Measurements from ENCODE around the gene ATG4D.
A peak's percentile ranks its signal among the peaks of the same experiment; 100 is the strongest.

Gene ATG4D

DNA sequence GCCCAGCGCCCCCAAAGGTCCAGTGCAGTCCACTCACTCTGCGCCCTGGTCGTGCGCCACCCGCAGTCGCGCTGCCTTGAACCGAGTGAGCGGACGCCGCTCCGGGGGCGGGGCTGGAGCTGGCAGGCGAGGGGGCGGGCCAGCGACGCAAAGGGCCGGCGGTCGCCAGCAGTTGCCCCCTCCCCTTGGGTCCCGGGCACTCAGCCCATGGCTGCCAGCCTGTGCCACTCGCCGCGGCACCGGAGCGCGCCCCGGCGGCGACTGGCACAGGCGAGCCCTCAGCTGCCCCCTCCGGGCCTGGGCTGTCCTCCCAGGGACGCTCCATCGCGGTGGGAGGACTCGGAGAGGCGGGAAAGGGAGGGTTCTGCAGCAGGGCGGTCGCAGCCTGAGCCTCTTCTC is 26.3 kb upstream of the ATG4D start, which contains the start of gene S1PR5 (continued):
- TF ChIP-seq ZNF629 (tag by site-specific recombination; IDR thresholded peaks at IDR 0.05), result no peak
- TF ChIP-seq ZNF138 (tag by site-specific recombination; IDR thresholded peaks at IDR 0.05; ENCODE audit: borderline replicate concordance), result no peak
- TF ChIP-seq, protein P1, sequence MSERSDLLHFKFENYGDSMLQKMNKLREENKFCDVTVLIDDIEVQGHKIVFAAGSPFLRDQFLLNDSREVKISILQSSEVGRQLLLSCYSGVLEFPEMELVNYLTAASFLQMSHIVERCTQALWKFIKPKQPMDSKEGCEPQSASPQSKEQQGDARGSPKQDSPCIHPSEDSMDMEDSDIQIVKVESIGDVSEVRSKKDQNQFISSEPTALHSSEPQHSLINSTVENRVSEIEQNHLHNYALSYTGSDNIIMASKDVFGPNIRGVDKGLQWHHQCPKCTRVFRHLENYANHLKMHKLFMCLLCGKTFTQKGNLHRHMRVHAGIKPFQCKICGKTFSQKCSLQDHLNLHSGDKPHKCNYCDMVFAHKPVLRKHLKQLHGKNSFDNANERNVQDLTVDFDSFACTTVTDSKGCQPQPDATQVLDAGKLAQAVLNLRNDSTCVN (tag by site-specific recombination; optimal IDR thresholded peaks at IDR 0.05), result peak; percentile 62

GRCh38 chr19:10517760-10518443 is 25.8 kb upstream of the ATG4D start:
- ChIA-PET CTCF (interaction anchor here (0.6 to 2.2 kb wide), 7 partner anchors 8 to 1020 kb away, joined by 3 to 6 read pairs (median 3); no protein-coding TSS in a partner anchor), POLR2A (interaction anchor here (0.7 to 0.8 kb wide), 2 partner anchors 44 to 56 kb away, joined by 5 to 7 read pairs; no protein-coding TSS in a partner anchor)
- 0 out of 2 replicates have a peak, but pooled peaks have one; percentile 43 for TF ChIP-seq ZNF423 (tag by site-specific recombination; IDR thresholded peaks at IDR 0.05)
- TF ChIP-seq ZNF623 (tag by site-specific recombination; IDR thresholded peaks at IDR 0.05), result no peak
- no peak for TF ChIP-seq ZNF114 (tag by site-specific recombination; IDR thresholded peaks at IDR 0.05)
- TF ChIP-seq ZNF394 (tag by site-specific recombination; IDR thresholded peaks at IDR 0.05; ENCODE audit: borderline replicate concordance), result peak; percentile 40; the same call in 1 of the 2 replicates
- no peak for TF ChIP-seq ZNF785 (tag by site-specific recombination; IDR thresholded peaks at IDR 0.05)
- peak; percentile 69; the same call in 1 of the 2 replicates for TF ChIP-seq ZBTB20 (tag by site-specific recombination; IDR thresholded peaks at IDR 0.05)
- TF ChIP-seq ZNF549 (tag by site-specific recombination; IDR thresholded peaks at IDR 0.05), result no peak
- no peak for TF ChIP-seq ATF2 (tag by site-specific recombination; IDR thresholded peaks at IDR 0.05; ENCODE audit: low read depth)
- TF ChIP-seq ZNF274 (IDR thresholded peaks at IDR 0.05; ENCODE audit: low read length), result no peak
- no peak for TF ChIP-seq ZNF274 (tag by site-specific recombination; IDR thresholded peaks at IDR 0.05; ENCODE audit: borderline replicate concordance)
- TF ChIP-seq ZIC2 (tag by site-specific recombination; IDR thresholded peaks at IDR 0.05), result peak; percentile 81
- TF ChIP-seq SP3 (tag by site-specific recombination; IDR thresholded peaks at IDR 0.05), result peak; percentile 90
- TF ChIP-seq BCL11B (tag by site-specific recombination; IDR thresholded peaks at IDR 0.05; ENCODE audit: low read depth), result no peak
- peak; percentile 32; the same call in 1 of the 2 replicates for TF ChIP-seq OSR2 (tag by site-specific recombination; IDR thresholded peaks at IDR 0.05)
- TF ChIP-seq ZNF596 (tag by site-specific recombination; IDR thresholded peaks at IDR 0.05), result no peak
- TF ChIP-seq YY2 (tag by site-specific recombination; IDR thresholded peaks at IDR 0.05), result no peak
- no peak for TF ChIP-seq ZNF548 (tag by site-specific recombination; IDR thresholded peaks at IDR 0.05)
- TF ChIP-seq ZNF121 (tag by site-specific recombination; IDR thresholded peaks at IDR 0.05), result no peak
- TF ChIP-seq PRDM10 (tag by site-specific recombination; IDR thresholded peaks at IDR 0.05), result peak; percentile 78
- peak; percentile 69 for TF ChIP-seq IKZF3 (tag by site-specific recombination; IDR thresholded peaks at IDR 0.05)
- TF ChIP-seq ZNF585B (tag by site-specific recombination; IDR thresholded peaks at IDR 0.05), result no peak
- TF ChIP-seq ZNF664 (tag by site-specific recombination; IDR thresholded peaks at IDR 0.05), result no peak
- no peak for TF ChIP-seq ZNF843 (tag by site-specific recombination; IDR thresholded peaks at IDR 0.05)
- TF ChIP-seq ZNF571 (tag by site-specific recombination; IDR thresholded peaks at IDR 0.05), result no peak
- TF ChIP-seq ZNF174 (tag by site-specific recombination; IDR thresholded peaks at IDR 0.05), result no peak
- TF ChIP-seq ZNF837 (tag by site-specific recombination; IDR thresholded peaks at IDR 0.05), result no peak
- no peak for TF ChIP-seq ZNF19 (tag by site-specific recombination; IDR thresholded peaks at IDR 0.05; ENCODE audit: low read depth)
- peak; percentile 94 for TF ChIP-seq GLIS1 (tag by site-specific recombination; IDR thresholded peaks at IDR 0.05)
- no peak for TF ChIP-seq ZNF792 (tag by site-specific recombination; IDR thresholded peaks at IDR 0.05)

More at GRCh38 chr19:10517760-10518443, 25.8 kb upstream of the ATG4D start:
- Histone ChIP-seq H3K4me1 (ENCODE audit: control insufficient read depth, insufficient read depth, low read length) (peaks cover 3% of the 10 kb centered on the region; the same call in 1 of the 2 replicates), H3K4me3 (ENCODE audit: low read depth, low read length) (peak overlapping the region; percentile 53), H3K27ac (ENCODE audit: extremely low read depth, low read depth, low read length) (peak overlapping the region; percentile 39; the same call in 1 of the 2 replicates), H3K36me3 (ENCODE audit: control insufficient read depth in 2 of 2, insufficient read depth in 1 of 2, low read length in 2 of 2) (peaks cover 0 to 8% of the 10 kb centered on the region in 2 experiments; a peak in 1 of 3 replicates), H3K9me3 (ENCODE audit: control insufficient read depth, insufficient read depth, low read depth, low read length) (no peaks in the 10 kb centered on the region)
